Astrocyte of the hippocampus (primary cell): ENCODE data around the gene AKAP6.

Experiments
- DNase-seq: peaks from one replicate; pipeline ENCODE4 v3.0.0; 2011; ENCODE audit warnings: low read depth, low spot score

AKAP6 gene

GRCh38 chr14:32330351-32331111 is 1.4 kb downstream of the AKAP6 start:
- DNase-seq = no peak

GRCh38 chr14:32331206-32331605 is 2.1 kb downstream of the AKAP6 start:
- DNase-seq = no peak

GRCh38 chr14:32332415-32333316 is 3.6 kb downstream of the AKAP6 start:
- no peak for DNase-seq

GRCh38 chr14:32336702-32337101 is 7.6 kb downstream of the AKAP6 start:
- no peak for DNase-seq

- no peak for DNase-seq
Measured at GRCh38 chr14:32337759-32338158, 8.7 kb downstream of the AKAP6 start.

GRCh38 chr14:32339188-32339587 is 10.1 kb downstream of the AKAP6 start:
- peak; percentile 44 for DNase-seq

GRCh38 chr14:32341947-32342846 is 13.1 kb downstream of the AKAP6 start:
- no peak for DNase-seq

GRCh38 chr14:32342847-32343194 is 13.7 kb downstream of the AKAP6 start:
- DNase-seq = no peak

GRCh38 chr14:32343926-32344430 is 14.9 kb downstream of the AKAP6 start:
- no peak for DNase-seq

- peak; percentile 34 for DNase-seq
Measured at GRCh38 chr14:32345311-32345791, 16.3 kb downstream of the AKAP6 start.

- no peak for DNase-seq
Measured at GRCh38 chr14:32349322-32349721, 20.2 kb downstream of the AKAP6 start.

- DNase-seq = no peak
Measured at GRCh38 chr14:32350020-32350419, 20.9 kb downstream of the AKAP6 start.

- DNase-seq = no peak
Measured at GRCh38 chr14:32352631-32353030, 23.5 kb downstream of the AKAP6 start.

- no peak for DNase-seq
Measured at GRCh38 chr14:32354716-32355115, 25.6 kb downstream of the AKAP6 start.

- DNase-seq = no peak
Measured at GRCh38 chr14:32358781-32359180, 29.7 kb downstream of the AKAP6 start.

- DNase-seq = no peak
Measured at GRCh38 chr14:32361674-32362073, 32.6 kb downstream of the AKAP6 start.

- DNase-seq = no peak
Measured at GRCh38 chr14:32363761-32364160, 34.7 kb downstream of the AKAP6 start.

- DNase-seq = no peak
Measured at GRCh38 chr14:32364941-32365340, 35.8 kb downstream of the AKAP6 start.

GRCh38 chr14:32366256-32366879 is 37.3 kb downstream of the AKAP6 start:
- DNase-seq = peak; percentile 80

- peak; percentile 93 for DNase-seq
Measured at GRCh38 chr14:32366986-32367385, 37.9 kb downstream of the AKAP6 start.

- DNase-seq = peak; percentile 44
Measured at GRCh38 chr14:32367516-32367915, 38.4 kb downstream of the AKAP6 start.
